SU-DHL-6 (cell line): ENCODE data around the gene COL23A1.

ENCODE experiments used
- H2AFZ ChIP-seq: fragments of 200-600 bp; sonication (generic); 2 replicates; pipeline ENCODE4 v1.6.1; 2014; ENCODE audit warnings: low read depth, mild to moderate bottlenecking, moderate library complexity, mixed read lengths, antibody characterized with exemption, low read length; ENCODE audit not compliant: severe bottlenecking
- H3F3A ChIP-seq: fragments of 200-600 bp; shearing (Covaris generic); 2 replicates; pipeline ENCODE4 v1.6.0; 2016; ENCODE audit warnings: antibody characterized with exemption, mild to moderate bottlenecking; ENCODE audit not compliant: insufficient read depth
- H3K27ac ChIP-seq: fragments of 200-600 bp; sonication (generic); 2 replicates; pipeline ENCODE4 v1.5.1; 2016; ENCODE audit warnings: low read depth, mild to moderate bottlenecking, low read length, moderate library complexity, mixed read lengths
- H3K27me3 ChIP-seq: fragments of 200-600 bp; sonication (generic), shearing (Covaris generic); 2 replicates; pipeline ENCODE4 v1.6.0; 2014; ENCODE audit warnings: mild to moderate bottlenecking, low read length
- H3K36me3 ChIP-seq: fragments of 200-600 bp; sonication (generic); 2 replicates; pipeline ENCODE4 v1.6.1; 2014; ENCODE audit warnings: mild to moderate bottlenecking, low read length, mixed read lengths
- H3K4me2 ChIP-seq: fragments of 300-600, 200-600 bp; shearing (Covaris generic), sonication (generic); 2 replicates; pipeline ENCODE4 v1.6.0; 2014; ENCODE audit warnings: low read length, low read depth, mild to moderate bottlenecking; ENCODE audit not compliant: poor library complexity, severe bottlenecking
- H3K4me3 ChIP-seq: fragments of 200-600 bp; sonication (generic); 2 replicates; pipeline ENCODE4 v1.5.1; 2014; ENCODE audit warnings: antibody characterized with exemption, low read length, mild to moderate bottlenecking, mixed read lengths; ENCODE audit not compliant: insufficient read depth, poor library complexity, severe bottlenecking
- H3K79me2 ChIP-seq: fragments of 200-600 bp; sonication (generic); 2 replicates; pipeline ENCODE4 v1.6.1; 2014; ENCODE audit warnings: mild to moderate bottlenecking, low read length, moderate library complexity; ENCODE audit not compliant: insufficient read depth
- H3K9ac ChIP-seq: fragments of 200-600 bp; sonication (generic); 2 replicates; pipeline ENCODE4 v1.7.0; 2014; ENCODE audit warnings: mild to moderate bottlenecking, low read length
- H3K9me2 ChIP-seq: fragments of 200-600 bp; sonication (generic); replicated peaks from 2 replicates; pipeline ENCODE4 v1.6.1; 2014; ENCODE audit warnings: low read length; ENCODE audit not compliant: insufficient read depth
- H3K9me3 ChIP-seq: fragments of 200-600 bp; sonication (generic); 2 replicates; pipeline ENCODE4 v1.6.1; 2014; ENCODE audit warnings: low read length, mixed read lengths; ENCODE audit not compliant: insufficient read depth
- H4K20me1 ChIP-seq: fragments of 200-600 bp; sonication (generic); 2 replicates; pipeline ENCODE4 v1.6.1; 2014; ENCODE audit warnings: low read depth, mild to moderate bottlenecking, antibody characterized with exemption, low read length, moderate library complexity, mixed read lengths
- CTCF ChIP-seq: fragments of 200-600 bp; sonication (generic); IDR thresholded peaks from one replicate; pipeline ENCODE4 v1.5.1; 2017; ENCODE audit warnings: antibody characterized with exemption, mild to moderate bottlenecking, low read length, moderate library complexity; ENCODE audit not compliant: insufficient read depth, poor library complexity, severe bottlenecking
- EZH2phosphoT487 ChIP-seq: fragments of 200-600 bp; sonication (generic), shearing (Covaris generic); conservative IDR thresholded peaks from 2 replicates; pipeline ENCODE4 v1.6.1; 2018; ENCODE audit warnings: mild to moderate bottlenecking, antibody characterized with exemption, low read length, moderate library complexity, mixed read lengths

Gene COL23A1

GRCh38 chr5:178387061-178387855 is 202.9 kb downstream of the COL23A1 start:
- Histone ChIP-seq H3K27me3 (no peaks in the 10 kb centered on the region), H3K4me2 (no peak overlapping the region)
- TF ChIP-seq EZH2phosphoT487 (no peak), CTCF (no peak)

GRCh38 chr5:178386336-178386931 is 203.8 kb downstream of the COL23A1 start:
- Histone ChIP-seq H3K4me2 (no peak overlapping the region), H3K27me3 (no peaks in the 10 kb centered on the region)

More at GRCh38 chr5:178387061-178387855, 202.9 kb downstream of the COL23A1 start:
- Histone ChIP-seq H3K36me3 (no peaks in the 10 kb centered on the region), H3K9me3 (no peaks in the 10 kb centered on the region), H3K9me2 (no peaks in the 10 kb centered on the region), H3K9ac (no peak overlapping the region), H3F3A (no peaks in the 10 kb centered on the region), H3K79me2 (no peaks in the 10 kb centered on the region), H3K4me3 (no peak overlapping the region), H2AFZ (no peak overlapping the region), H3K27ac (no peak overlapping the region), H4K20me1 (no peaks in the 10 kb centered on the region)

GRCh38 chr5:178385496-178385890 is 204.7 kb downstream of the COL23A1 start:
- Histone ChIP-seq H3K9ac (no peak overlapping the region), H3K36me3 (no peaks in the 10 kb centered on the region), H3F3A (no peaks in the 10 kb centered on the region), H3K4me3 (no peak overlapping the region), H3K27ac (no peak overlapping the region), H3K9me2 (no peaks in the 10 kb centered on the region), H3K79me2 (no peaks in the 10 kb centered on the region), H3K27me3 (no peaks in the 10 kb centered on the region), H3K9me3 (no peaks in the 10 kb centered on the region), H4K20me1 (no peaks in the 10 kb centered on the region), H2AFZ (no peak overlapping the region), H3K4me2 (no peak overlapping the region)
- TF ChIP-seq EZH2phosphoT487 (no peak), CTCF (no peak)

More at GRCh38 chr5:178386336-178386931, 203.8 kb downstream of the COL23A1 start:
- H3K79me2 ChIP-seq, result no peaks in the 10 kb centered on the region
- no peak overlapping the region for H3K27ac ChIP-seq
- H4K20me1 ChIP-seq, result no peaks in the 10 kb centered on the region
- H3K9me2 ChIP-seq, result no peaks in the 10 kb centered on the region
- H3K9me3 ChIP-seq, result no peaks in the 10 kb centered on the region
- H3K9ac ChIP-seq, result no peak overlapping the region
- H2AFZ ChIP-seq, result no peak overlapping the region
- no peak overlapping the region for H3K4me3 ChIP-seq
- no peaks in the 10 kb centered on the region for H3F3A ChIP-seq
- no peaks in the 10 kb centered on the region for H3K36me3 ChIP-seq
- no peak for TF ChIP-seq CTCF
- TF ChIP-seq EZH2phosphoT487, result no peak
